Stimulated activated naive B cell treated with anti-CD40 and anti-IgM and Interleukin-4, amounts not matched to agents 10 μg/mL and 1 μg/mL and 100 μg/mL, for 72 hours (primary cell): ENCODE results near the gene UCP3.
A peak's percentile ranks its signal among the peaks of the same experiment; 100 is the strongest.

ENCODE experiments used
- ATAC-seq, 2 donors: fragments of 150-1000 bp; cut with Tn5 transposase; replicated peaks; 2 replicates each; pipeline ENCODE4 v1.10.0; 2021; ENCODE audit warnings: moderate library complexity in 1 of 2
- DNase-seq: peaks from one replicate; pipeline ENCODE4 v3.0.0; 2021
- H3K27ac Mint-ChIP-seq: one replicate; pipeline ENCODE4 v1.8.0; 2022; ENCODE audit warnings: mild to moderate bottlenecking, mixed read lengths
- H3K27me3 Mint-ChIP-seq, 2 donors: one replicate each; pipeline ENCODE4 v1.8.0; 2022; ENCODE audit warnings: mixed read lengths in 2 of 2
- H3K36me3 Mint-ChIP-seq, 2 donors: one replicate each; pipeline ENCODE4 v1.8.0; 2022; ENCODE audit warnings: mixed read lengths in 2 of 2, mild to moderate bottlenecking in 1 of 2
- H3K4me1 Mint-ChIP-seq, 2 donors: one replicate each; pipeline ENCODE4 v1.8.0; 2022; ENCODE audit warnings: mixed read lengths in 2 of 2, mild to moderate bottlenecking in 1 of 2
- H3K4me3 Mint-ChIP-seq, 2 donors: one replicate each; pipeline ENCODE4 v1.8.0; 2022; ENCODE audit warnings: mild to moderate bottlenecking in 2 of 2, mixed read lengths in 2 of 2, moderate library complexity in 1 of 2
- H3K9me3 Mint-ChIP-seq, 2 donors: one replicate each; pipeline ENCODE4 v1.8.0; 2022; ENCODE audit warnings: mixed read lengths in 2 of 2, mild to moderate bottlenecking in 1 of 2

Gene UCP3

DNA sequence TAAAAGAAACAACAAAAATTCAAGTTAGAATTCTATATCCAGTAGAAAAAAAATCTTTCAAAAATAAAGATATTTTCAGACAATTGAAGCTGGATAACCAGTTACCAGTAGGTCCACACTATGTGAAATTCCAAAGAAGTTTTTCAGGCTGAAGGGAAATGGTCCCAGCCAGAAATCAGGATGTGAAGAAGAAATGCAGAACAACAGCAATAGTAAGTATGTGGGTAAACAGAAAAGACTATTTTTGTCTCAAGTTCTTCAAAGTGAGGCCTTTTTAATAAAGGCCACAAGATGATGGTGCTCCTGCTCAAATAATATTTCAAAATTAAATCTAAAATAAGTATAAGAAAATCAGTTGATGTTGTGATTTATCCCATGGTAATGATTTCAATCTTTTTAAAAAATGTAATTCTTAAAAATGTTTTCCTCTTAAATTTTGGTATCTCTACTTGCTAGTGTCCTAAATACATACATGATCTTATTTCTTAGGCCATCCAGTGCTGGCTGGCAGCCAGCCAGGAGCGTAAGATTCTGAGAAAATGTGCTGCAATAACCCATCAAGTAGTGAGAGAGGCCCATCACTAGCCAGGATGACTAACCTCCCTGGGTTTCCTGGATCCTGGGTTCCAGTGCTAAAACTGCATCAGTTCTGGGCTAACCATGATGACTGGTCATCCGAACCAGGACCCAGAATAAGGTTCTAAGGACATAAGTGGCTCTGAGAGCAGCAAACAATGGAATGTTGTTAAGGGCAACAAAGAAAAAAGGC, 15.6 kb upstream of the UCP3 start:
- Mint-ChIP-seq H3K4me3 (no peak overlapping the region), H3K36me3 (peaks cover 25 to 32% of the 10 kb centered on the region in 2 donors), H3K27me3 (no peaks in the 10 kb centered on the region), H3K27ac (no peak overlapping the region), H3K9me3 (no peaks in the 10 kb centered on the region), H3K4me1 (peaks cover 11 to 23% of the 10 kb centered on the region in 2 donors)
- no peak for DNase-seq
- ATAC-seq: no peak

DNA sequence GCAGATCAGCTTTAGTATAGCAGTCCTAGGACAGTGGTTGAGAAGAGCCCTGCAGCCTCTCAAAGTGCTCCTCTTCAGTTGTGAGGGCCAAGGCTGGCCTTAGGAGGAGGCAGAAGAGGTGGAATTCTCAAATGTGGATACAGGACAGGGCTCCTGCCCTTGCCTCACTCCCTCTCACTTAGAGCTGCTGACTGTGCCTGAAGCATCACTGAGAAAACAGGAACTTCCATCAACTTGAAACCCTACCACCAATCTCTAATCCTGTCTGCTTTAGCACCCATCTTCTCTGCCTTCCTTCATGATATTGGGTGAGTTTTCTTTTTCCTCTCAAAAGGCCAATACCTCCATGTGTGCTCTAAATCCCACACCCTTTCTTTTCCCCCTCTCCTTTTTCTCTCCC, 14.4 kb upstream of the UCP3 start:
- Mint-ChIP-seq H3K9me3 (no peaks in the 10 kb centered on the region), H3K4me1 (peaks cover 15 to 23% of the 10 kb centered on the region in 2 donors), H3K4me3 (no peak overlapping the region), H3K27ac (no peak overlapping the region), H3K27me3 (no peaks in the 10 kb centered on the region), H3K36me3 (peaks cover 19 to 25% of the 10 kb centered on the region in 2 donors)
- DNase-seq (no peak), ATAC-seq (no peak)

DNA sequence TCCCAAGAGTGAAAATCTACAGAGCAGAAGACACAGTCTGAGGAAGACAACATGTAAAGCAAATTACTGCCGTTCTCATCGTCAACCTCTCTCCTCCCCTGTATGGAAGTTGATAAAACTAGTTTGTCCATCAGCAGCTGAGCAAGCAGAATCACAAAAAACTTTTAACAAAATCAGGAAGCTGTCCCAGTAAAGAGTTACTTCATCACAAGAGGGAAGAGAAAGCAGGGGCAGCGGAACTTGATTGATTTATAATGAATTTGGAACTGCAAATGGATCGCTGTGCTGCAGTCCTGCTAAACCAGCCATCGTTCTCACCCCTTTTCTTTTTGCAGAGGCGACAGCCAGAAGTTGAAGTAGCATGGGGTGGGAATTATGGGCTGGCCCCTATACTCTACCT, 13.7 kb upstream of the UCP3 start:
- H3K27ac Mint-ChIP-seq: no peak overlapping the region
- no peaks in the 10 kb centered on the region for H3K27me3 Mint-ChIP-seq
- peaks cover 18 to 19% of the 10 kb centered on the region in 2 donors for H3K36me3 Mint-ChIP-seq
- no peak overlapping the region for H3K4me3 Mint-ChIP-seq
- H3K4me1 Mint-ChIP-seq: peaks cover 15 to 23% of the 10 kb centered on the region in 2 donors
- ATAC-seq (no peak), DNase-seq (no peak)
- H3K9me3 Mint-ChIP-seq: no peaks in the 10 kb centered on the region

DNA sequence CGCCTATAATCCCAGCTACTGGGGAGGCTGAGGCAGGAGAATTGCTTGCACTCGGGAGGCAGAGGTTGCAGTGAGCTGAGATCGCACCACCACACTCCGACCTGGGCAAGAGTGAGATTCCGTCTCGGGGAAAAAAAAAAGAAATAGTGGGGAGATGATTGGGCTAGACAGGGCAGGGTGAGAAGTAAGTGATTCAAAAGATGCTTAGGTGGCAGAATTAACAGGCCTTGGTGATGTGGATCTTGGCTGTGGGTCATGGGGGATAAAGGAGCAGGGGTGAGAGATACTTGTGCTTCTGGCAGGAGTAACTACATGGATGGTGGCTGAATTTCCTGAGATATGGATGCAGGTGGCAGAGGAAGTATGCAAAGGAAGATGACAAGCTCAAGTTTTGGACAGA, 13.1 kb upstream of the UCP3 start:
- Mint-ChIP-seq H3K27me3 (no peaks in the 10 kb centered on the region), H3K9me3 (no peaks in the 10 kb centered on the region), H3K27ac (no peak overlapping the region), H3K4me3 (no peak overlapping the region), H3K36me3 (peaks cover 21 to 22% of the 10 kb centered on the region in 2 donors), H3K4me1 (peaks cover 15 to 23% of the 10 kb centered on the region in 2 donors)
- DNase-seq: no peak
- no peak for ATAC-seq

DNA sequence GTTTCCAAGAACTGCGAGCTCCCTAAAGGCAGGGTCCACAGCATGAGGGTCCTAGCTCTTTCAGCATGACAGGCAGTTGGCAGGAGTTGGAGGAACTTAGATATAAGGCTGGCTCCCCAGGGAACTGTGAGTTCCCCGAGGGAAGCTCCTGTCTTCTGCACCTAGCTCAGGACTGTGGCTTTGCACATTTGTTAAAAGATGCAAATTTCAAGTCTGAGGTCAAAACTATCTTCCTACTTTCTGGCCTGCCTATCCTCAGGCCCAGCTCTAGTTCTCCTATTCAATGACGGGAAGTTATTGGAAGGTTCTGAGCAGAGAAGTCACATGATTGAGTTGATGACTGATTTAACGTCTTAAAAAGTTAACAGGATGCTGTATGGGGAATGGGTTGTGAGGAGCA, 11.7 kb upstream of the UCP3 start:
- H3K27me3 Mint-ChIP-seq: no peaks in the 10 kb centered on the region
- ATAC-seq: peak; percentile 64 to 65
- H3K4me3 Mint-ChIP-seq: no peak overlapping the region

DNA sequence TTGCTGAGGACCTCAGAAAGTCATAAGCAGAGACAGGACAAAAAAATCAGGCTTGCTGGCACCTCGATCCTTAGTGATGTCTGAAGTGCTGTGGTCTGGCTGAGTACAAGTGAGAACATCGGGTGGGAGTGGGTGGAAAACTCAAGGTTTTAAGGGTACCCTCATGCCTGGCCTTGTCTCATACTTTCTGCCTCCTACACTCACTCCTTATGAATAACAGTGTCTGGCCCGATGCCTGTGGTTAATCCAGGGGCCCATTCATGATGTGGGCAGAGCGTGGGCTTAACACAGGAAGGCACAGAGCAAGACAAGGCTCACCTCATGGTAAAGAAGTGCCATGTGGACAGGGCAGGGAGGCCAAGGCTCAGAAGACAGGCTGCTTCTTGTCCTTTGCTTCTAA, 11.0 kb upstream of the UCP3 start:
- ATAC-seq: peak; percentile 64 to 72
- H3K9me3 Mint-ChIP-seq: no peaks in the 10 kb centered on the region
- H3K27ac Mint-ChIP-seq: no peak overlapping the region
- peak; percentile 51 for DNase-seq
- peak overlapping the region in 1 of 2 donors; percentile 50 for H3K4me3 Mint-ChIP-seq
- no peaks in the 10 kb centered on the region for H3K27me3 Mint-ChIP-seq
- peaks cover 26 to 27% of the 10 kb centered on the region in 2 donors for H3K4me1 Mint-ChIP-seq
- peaks cover 29 to 31% of the 10 kb centered on the region in 2 donors for H3K36me3 Mint-ChIP-seq

More for the DNA sequence above, 11.7 kb upstream of the UCP3 start:
- H3K9me3 Mint-ChIP-seq: no peaks in the 10 kb centered on the region
- peaks cover 26 to 29% of the 10 kb centered on the region in 2 donors for H3K36me3 Mint-ChIP-seq
- peak; percentile 50 for DNase-seq
- peaks cover 19 to 20% of the 10 kb centered on the region in 2 donors for H3K4me1 Mint-ChIP-seq
- H3K27ac Mint-ChIP-seq: no peak overlapping the region

DNA sequence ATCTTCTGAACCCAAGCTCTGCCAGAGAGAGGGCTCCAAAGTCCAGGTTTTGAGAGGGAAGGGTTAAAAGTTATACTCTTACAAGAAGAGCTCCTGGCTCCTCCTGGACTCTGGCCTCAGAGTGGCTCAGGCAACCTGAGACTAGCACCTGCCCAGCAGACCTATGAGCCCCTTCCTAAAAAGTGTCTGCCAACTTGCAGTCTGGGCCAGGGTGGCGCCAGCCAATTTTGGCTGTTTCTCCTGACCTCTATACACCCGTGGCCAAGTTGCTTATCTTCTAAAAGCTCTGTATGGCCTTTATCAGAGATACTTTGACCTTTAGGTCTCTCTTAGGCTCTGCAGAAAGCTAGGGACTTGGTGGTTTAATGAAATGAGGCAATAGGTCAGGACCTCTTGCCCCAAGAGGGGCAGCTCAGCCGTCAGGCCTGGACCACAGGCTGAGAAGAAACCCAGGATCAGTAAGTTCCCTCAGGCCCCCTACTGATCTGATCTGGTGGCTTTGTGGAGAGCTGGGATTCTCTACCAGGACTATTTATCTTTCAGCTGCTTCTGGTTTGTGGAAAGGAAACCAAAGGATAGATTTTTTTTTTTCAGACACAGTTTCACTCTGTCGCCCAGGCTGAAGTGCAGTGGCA, 10.3 kb upstream of the UCP3 start:
- DNase-seq (no peak), ATAC-seq (peak; percentile 59 to 67)
- H3K27ac Mint-ChIP-seq: no peak overlapping the region
- no peaks in the 10 kb centered on the region for H3K9me3 Mint-ChIP-seq
- peak overlapping the region in 1 of 2 donors; percentile 50 for H3K4me3 Mint-ChIP-seq
- H3K27me3 Mint-ChIP-seq: no peaks in the 10 kb centered on the region
- H3K36me3 Mint-ChIP-seq: peaks cover 29 to 31% of the 10 kb centered on the region in 2 donors
- peaks cover 28 to 30% of the 10 kb centered on the region in 2 donors for H3K4me1 Mint-ChIP-seq

DNA sequence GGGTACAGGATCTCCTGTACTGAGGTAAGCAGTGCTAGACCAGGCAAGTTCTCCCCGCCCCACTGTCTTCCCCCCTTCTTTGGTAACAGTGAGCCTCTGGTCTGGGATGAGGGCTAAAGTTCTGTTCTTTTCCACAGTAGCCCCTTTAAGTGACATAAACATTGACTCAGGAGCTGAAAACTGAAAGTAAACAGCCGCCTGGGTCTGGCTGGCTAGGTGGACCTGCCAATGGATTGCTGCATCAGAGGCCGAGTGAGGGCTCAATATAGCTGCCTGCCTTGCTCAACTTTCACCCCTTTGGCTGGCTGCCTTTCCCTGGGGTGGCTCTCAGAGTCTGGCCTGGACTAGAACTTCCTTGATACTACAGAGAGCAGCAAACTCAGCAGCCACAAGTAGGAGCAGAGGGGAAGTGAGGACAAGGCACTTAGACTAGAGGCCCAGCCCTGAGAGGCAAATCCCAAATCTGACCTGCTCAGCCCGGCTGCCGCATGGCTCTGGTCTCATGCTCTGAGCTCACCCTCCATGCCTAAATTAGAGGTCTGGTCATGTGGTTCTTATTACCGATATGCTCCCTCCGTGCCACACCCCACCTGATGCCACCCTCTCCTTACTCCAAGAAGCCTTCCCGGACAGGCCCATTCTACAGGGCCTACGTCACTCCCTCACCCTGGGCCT, 9.6 kb upstream of the UCP3 start:
- H3K4me3 Mint-ChIP-seq: no peak overlapping the region
- peaks cover 24 to 26% of the 10 kb centered on the region in 2 donors for H3K4me1 Mint-ChIP-seq
- DNase-seq (no peak), ATAC-seq (no peak)
- peaks cover 23 to 29% of the 10 kb centered on the region in 2 donors for H3K36me3 Mint-ChIP-seq
- H3K27me3 Mint-ChIP-seq: no peaks in the 10 kb centered on the region
- H3K27ac Mint-ChIP-seq: no peak overlapping the region
- no peaks in the 10 kb centered on the region for H3K9me3 Mint-ChIP-seq

DNA sequence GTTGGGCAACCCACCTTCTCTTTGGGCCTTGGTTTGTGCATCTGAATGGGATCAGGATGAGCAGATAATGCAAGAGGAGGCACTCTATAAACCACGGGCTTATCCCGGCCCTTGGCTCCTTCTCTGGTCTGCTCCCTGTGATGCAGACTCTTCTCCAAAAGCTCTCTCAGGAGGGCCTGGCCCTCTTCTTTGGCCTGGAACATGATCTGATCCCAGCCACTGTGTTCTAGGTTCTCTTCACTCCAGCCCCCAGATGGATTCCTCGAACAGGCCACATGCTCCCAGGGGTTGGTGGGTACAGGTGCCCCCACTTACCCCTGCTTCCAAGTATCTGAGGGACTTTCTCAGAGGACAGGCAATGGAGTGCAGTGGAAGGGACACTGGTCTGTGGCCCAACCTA, 8.7 kb upstream of the UCP3 start:
- DNase-seq (no peak), ATAC-seq (no peak)
- H3K9me3 Mint-ChIP-seq: no peaks in the 10 kb centered on the region
- H3K4me3 Mint-ChIP-seq: no peak overlapping the region
- H3K4me1 Mint-ChIP-seq: peaks cover 24 to 26% of the 10 kb centered on the region in 2 donors
- H3K27ac Mint-ChIP-seq: no peak overlapping the region
- H3K36me3 Mint-ChIP-seq: peaks cover 23 to 24% of the 10 kb centered on the region in 2 donors
- no peaks in the 10 kb centered on the region for H3K27me3 Mint-ChIP-seq

DNA sequence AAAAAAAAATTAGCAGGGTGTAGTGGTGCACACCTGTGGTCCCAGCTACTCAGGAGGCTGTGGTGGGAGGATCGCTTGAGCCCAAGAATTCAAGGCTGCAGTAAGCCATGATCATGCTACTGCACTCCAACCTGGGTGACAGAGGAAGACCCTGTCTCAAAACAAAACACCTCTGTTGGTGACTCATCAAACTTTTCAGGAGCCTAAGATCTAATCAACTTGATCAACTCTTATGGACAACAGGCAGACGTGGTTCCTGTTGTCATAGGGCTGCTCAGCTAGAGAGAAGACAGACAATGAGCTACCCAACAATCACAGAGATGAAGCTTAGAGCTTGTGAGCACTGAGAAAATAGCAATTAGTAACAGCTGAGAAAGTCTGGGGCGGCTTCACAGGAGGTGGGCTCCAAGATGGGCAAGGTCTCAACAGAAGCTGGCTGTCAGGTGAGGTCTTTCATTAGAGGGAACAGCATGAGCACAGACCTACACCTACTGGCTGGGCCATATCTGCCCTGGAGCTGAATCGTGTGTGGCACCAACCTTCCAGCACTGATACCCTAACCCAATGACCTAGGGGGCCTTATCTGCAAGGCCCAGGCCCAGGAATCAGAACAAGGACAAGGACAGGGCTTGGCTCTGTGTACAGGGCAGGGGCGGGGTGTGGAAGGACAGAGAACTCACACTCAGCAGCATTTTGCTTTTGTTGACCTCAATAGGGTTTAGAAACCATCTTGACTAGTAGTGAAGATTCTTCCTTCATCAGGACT, 7.2 kb upstream of the UCP3 start:
- no peaks in the 10 kb centered on the region for H3K9me3 Mint-ChIP-seq
- peaks cover 36 to 39% of the 10 kb centered on the region in 2 donors for H3K4me1 Mint-ChIP-seq
- H3K27ac Mint-ChIP-seq: peak overlapping the region; percentile 70

DNA sequence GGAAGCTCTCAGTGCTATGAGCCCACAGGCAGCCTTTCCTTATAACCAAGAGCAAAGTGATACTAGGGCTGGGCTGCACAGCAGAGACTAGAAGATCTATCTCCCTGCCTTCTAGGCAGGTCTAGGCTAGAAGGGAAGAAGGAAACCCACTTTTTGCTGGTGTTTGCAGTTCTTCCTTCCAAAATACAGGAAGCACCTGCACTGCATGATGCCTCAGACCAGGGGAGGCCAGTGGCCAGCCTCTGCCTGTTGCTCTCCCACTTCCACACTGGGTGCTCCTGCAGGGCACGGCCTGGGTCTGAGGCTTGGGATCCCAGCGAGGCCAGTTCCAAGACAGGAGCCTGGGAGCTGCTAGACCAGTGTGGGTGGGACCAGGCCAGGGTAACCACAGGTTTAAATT, 6.0 kb upstream of the UCP3 start:
- H3K27ac Mint-ChIP-seq: no peak overlapping the region

More for the DNA sequence above, 7.2 kb upstream of the UCP3 start:
- Mint-ChIP-seq H3K27me3 (no peaks in the 10 kb centered on the region), H3K4me3 (no peak overlapping the region), H3K36me3 (peaks cover 31 to 34% of the 10 kb centered on the region in 2 donors)
- ATAC-seq: no peak
- no peak for DNase-seq

DNA sequence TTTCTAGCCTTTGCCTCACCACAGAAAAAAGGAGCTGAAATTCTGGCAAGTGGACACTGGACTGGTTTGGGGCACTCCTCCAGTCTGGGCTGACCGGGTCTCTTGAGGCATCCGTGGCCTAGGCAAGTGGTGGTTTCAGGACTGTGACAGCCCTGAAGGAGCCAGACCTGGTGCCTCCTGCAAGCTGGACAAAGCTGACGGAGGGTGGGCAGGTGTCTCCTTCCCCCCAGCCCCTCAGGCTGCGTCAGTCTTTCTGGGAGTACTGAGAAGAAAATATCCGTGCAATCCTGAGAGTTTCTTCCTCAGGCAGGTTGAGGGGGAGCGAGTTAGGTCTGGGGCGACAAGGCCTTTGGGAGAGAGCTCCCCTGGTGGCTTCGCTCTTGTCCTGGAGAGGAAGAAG, 4.3 kb upstream of the UCP3 start:
- Mint-ChIP-seq H3K36me3 (peaks cover 35 to 46% of the 10 kb centered on the region in 2 donors), H3K4me1 (peaks cover 49 to 60% of the 10 kb centered on the region in 2 donors), H3K27me3 (no peaks in the 10 kb centered on the region), H3K9me3 (no peaks in the 10 kb centered on the region), H3K27ac (no peak overlapping the region), H3K4me3 (no peak overlapping the region)
- no peak for ATAC-seq
- no peak for DNase-seq

More for the DNA sequence above, 6.0 kb upstream of the UCP3 start:
- H3K4me3 Mint-ChIP-seq: no peak overlapping the region
- ATAC-seq: no peak
- no peak for DNase-seq
- H3K27me3 Mint-ChIP-seq: no peaks in the 10 kb centered on the region
- H3K4me1 Mint-ChIP-seq: peaks cover 48 to 51% of the 10 kb centered on the region in 2 donors
- H3K36me3 Mint-ChIP-seq: peaks cover 35 to 46% of the 10 kb centered on the region in 2 donors
- H3K9me3 Mint-ChIP-seq: no peaks in the 10 kb centered on the region

DNA sequence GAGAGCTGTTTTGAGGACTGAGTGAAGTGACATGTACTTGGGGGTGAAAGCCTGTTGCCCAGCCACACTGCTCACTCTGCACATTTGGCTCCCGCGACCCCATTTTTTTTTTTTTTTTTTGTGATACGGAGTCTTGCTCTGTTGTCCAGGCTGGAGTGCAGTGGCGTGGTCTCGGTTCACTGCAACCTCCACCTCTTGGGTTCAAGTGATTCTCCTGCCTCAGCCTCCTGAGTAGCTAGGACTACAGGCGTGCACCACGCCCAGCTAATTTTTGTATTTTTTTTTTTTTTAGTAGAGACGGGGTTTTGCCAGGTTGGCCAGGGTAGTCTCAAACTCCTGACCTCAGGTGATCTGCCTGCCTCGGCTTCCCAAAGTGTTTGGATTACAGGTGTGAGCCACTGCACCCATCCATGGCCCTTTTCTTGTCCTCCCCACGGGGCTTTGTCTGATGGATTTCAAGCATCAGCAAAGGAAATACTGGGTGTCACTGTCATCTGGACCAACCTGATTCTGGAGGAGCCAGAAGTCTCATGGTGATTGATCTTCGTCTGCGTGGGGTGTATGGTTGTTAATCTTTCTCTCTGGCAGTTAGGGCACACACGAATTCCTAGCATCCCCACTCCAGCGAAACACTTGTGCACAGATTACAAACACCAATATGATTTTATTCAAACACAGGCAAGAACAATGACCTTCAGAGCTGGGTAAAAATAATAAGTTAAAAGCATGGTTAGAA, 3.4 kb upstream of the UCP3 start:
- no peaks in the 10 kb centered on the region for H3K9me3 Mint-ChIP-seq
- H3K27me3 Mint-ChIP-seq: no peaks in the 10 kb centered on the region
- peaks cover 32 to 46% of the 10 kb centered on the region in 2 donors for H3K36me3 Mint-ChIP-seq
- peak overlapping the region; percentile 68 for H3K27ac Mint-ChIP-seq
- peak overlapping the region in 1 of 2 donors; percentile 54 for H3K4me3 Mint-ChIP-seq
- DNase-seq: no peak
- no peak for ATAC-seq
- H3K4me1 Mint-ChIP-seq: peaks cover 49 to 60% of the 10 kb centered on the region in 2 donors
